GM23338 (cell line): ENCODE data around the gene ZNF714. TPM values are rescaled to one million over a fixed set of nuclear protein-coding genes. Genes with fewer than 3 reads are reported as not detected.

Source experiments
- ATAC-seq: fragments of 200-7000 bp; cut with Tn5 transposase; 3 replicates; pipeline ENCODE4 v1.9.1; 2020
- DNase-seq: peaks from one replicate; pipeline ENCODE4 v3.0.0-alpha.2; 2015; ENCODE audit warnings: low spot score
- H2AFZ ChIP-seq: fragments of 200-600 bp; sonication (generic); 2 replicates; pipeline ENCODE4 v1.8.0; 2016; ENCODE audit warnings: antibody characterized with exemption, mild to moderate bottlenecking, moderate library complexity
- H3F3A ChIP-seq: fragments of 200-600 bp; sonication (generic); replicated peaks from 2 replicates; pipeline ENCODE4 v1.8.0; 2017; ENCODE audit warnings: antibody characterized with exemption, mixed run types, low read depth
- H3K27ac ChIP-seq: fragments of 200-600 bp; sonication (generic); 2 replicates; pipeline ENCODE4 v1.6.1; 2016; ENCODE audit warnings: low read depth
- H3K27me3 ChIP-seq: fragments of 200-600 bp; sonication (generic); 2 replicates; pipeline ENCODE4 v1.8.0; 2016; ENCODE audit warnings: mild to moderate bottlenecking, mixed run types, moderate library complexity; ENCODE audit not compliant: insufficient read depth
- H3K36me3 ChIP-seq: fragments of 200-600 bp; sonication (generic); 2 replicates; pipeline ENCODE4 v1.8.0; 2016; ENCODE audit warnings: mild to moderate bottlenecking; ENCODE audit not compliant: insufficient read depth
- H3K4me1 ChIP-seq: fragments of 200-600 bp; sonication (generic); 2 replicates; pipeline ENCODE4 v1.8.0; 2016; ENCODE audit warnings: mild to moderate bottlenecking, moderate library complexity; ENCODE audit not compliant: insufficient read depth
- H3K4me2 ChIP-seq: fragments of 200-600 bp; sonication (generic); 2 replicates; pipeline ENCODE4 v1.7.1; 2017; ENCODE audit warnings: mixed run types
- H3K4me3 ChIP-seq: fragments of 200-600 bp; sonication (generic); 2 replicates; pipeline ENCODE4 v1.6.1; 2016; ENCODE audit warnings: mixed run types
- H3K79me2 ChIP-seq: fragments of 200-600 bp; sonication (generic); replicated peaks from 2 replicates; pipeline ENCODE4 v1.8.0; 2017; ENCODE audit warnings: mild to moderate bottlenecking; ENCODE audit not compliant: insufficient read depth
- H3K9me2 ChIP-seq: fragments of 200-600 bp; sonication (generic); 2 replicates; pipeline ENCODE4 v1.8.0; 2017; ENCODE audit not compliant: insufficient read depth
- H4K20me1 ChIP-seq: fragments of 200-600 bp; sonication (generic); replicated peaks from 2 replicates; pipeline ENCODE4 v1.8.0; 2017; ENCODE audit warnings: mild to moderate bottlenecking; ENCODE audit not compliant: insufficient read depth
- H3K27ac Mint-ChIP-seq: 2 replicates; pipeline ENCODE4 v1.8.0; 2020; ENCODE audit warnings: inconsistent platforms, mild to moderate bottlenecking, moderate library complexity, mixed read lengths
- H3K27me3 Mint-ChIP-seq: 3 replicates; pipeline ENCODE4 v1.8.0; 2022; ENCODE audit warnings: low read depth, mild to moderate bottlenecking, moderate library complexity, mixed read lengths, inconsistent platforms; ENCODE audit not compliant: insufficient read depth, poor library complexity
- H3K36me3 Mint-ChIP-seq: 3 replicates; pipeline ENCODE4 v1.8.0; 2021; ENCODE audit warnings: low read depth, mild to moderate bottlenecking, inconsistent platforms, moderate library complexity, mixed read lengths
- H3K4me1 Mint-ChIP-seq: 3 replicates; pipeline ENCODE4 v1.8.0; 2020; ENCODE audit warnings: mild to moderate bottlenecking, inconsistent platforms, mixed read lengths
- H3K4me3 Mint-ChIP-seq: 3 replicates; pipeline ENCODE4 v1.8.0; 2021; ENCODE audit warnings: moderate library complexity, mild to moderate bottlenecking, inconsistent platforms, mixed read lengths
- H3K9me3 Mint-ChIP-seq: 3 replicates; pipeline ENCODE4 v1.8.0; 2020; ENCODE audit warnings: moderate library complexity, mild to moderate bottlenecking, inconsistent platforms, mixed read lengths
- CREB1 ChIP-seq: fragments of 250-450 bp; sonication (Bioruptor Pico); IDR thresholded peaks from 2 replicates; pipeline ENCODE4 v1.5.0; 2020; ENCODE audit warnings: low read depth, mild to moderate bottlenecking, moderate library complexity
- ETS1 ChIP-seq: IDR thresholded peaks from 2 replicates; pipeline ENCODE4 v1.6.1; 2016; ENCODE audit warnings: antibody characterized with exemption
- EZH2 ChIP-seq: fragments of 200-600 bp; sonication (generic); IDR thresholded peaks from one replicate; pipeline ENCODE4 v1.8.0; 2017; ENCODE audit warnings: antibody characterized with exemption, mild to moderate bottlenecking, low read depth; ENCODE audit not compliant: unreplicated experiment
- EZH2phosphoT487 ChIP-seq: fragments of 200-600 bp; sonication (generic); IDR thresholded peaks from one replicate; pipeline ENCODE4 v1.8.1; 2018; ENCODE audit warnings: antibody characterized with exemption; ENCODE audit not compliant: unreplicated experiment
- JUNB ChIP-seq: IDR thresholded peaks from one replicate; pipeline ENCODE4 v1.6.1; 2016; ENCODE audit warnings: antibody characterized with exemption; ENCODE audit not compliant: unreplicated experiment
- NANOG ChIP-seq: IDR thresholded peaks from 2 replicates; pipeline ENCODE4 v1.6.1; 2016; ENCODE audit warnings: antibody characterized with exemption, borderline replicate concordance
- POLR2AphosphoS5 ChIP-seq: IDR thresholded peaks from 2 replicates; pipeline ENCODE4 v1.6.1; 2016; ENCODE audit warnings: antibody characterized with exemption, low read depth
- REST ChIP-seq: IDR thresholded peaks from one replicate; pipeline ENCODE4 v1.6.1; 2018; ENCODE audit warnings: antibody characterized with exemption; ENCODE audit not compliant: unreplicated experiment
- STAT1 ChIP-seq: IDR thresholded peaks from one replicate; pipeline ENCODE4 v1.6.1; 2016; ENCODE audit warnings: antibody characterized with exemption; ENCODE audit not compliant: unreplicated experiment
- ZNF114 ChIP-seq: fragments of 250-450 bp; sonication (Bioruptor Pico); IDR thresholded peaks from 2 replicates; pipeline ENCODE4 v1.5.0; 2020; ENCODE audit warnings: mild to moderate bottlenecking, moderate library complexity
- ZNF331 ChIP-seq: fragments of 250-450 bp; sonication (Bioruptor Pico); IDR thresholded peaks from 2 replicates; pipeline ENCODE4 v1.5.0; 2020; ENCODE audit warnings: low read depth, mild to moderate bottlenecking, moderate library complexity
- polyA plus RNA-seq: library from polyadenylated mRNA; unstranded; fragments of >200 nt; fragmentation: Nextera tagmentation; extraction: Ambion mirVana; gene quantifications from 2 replicates; pipeline ENCODE4 v1.2.1, GENCODE V29; 2016
- total RNA-seq: library from RNA; depleted of rRNA; stranded (reverse); fragments of >200 nt; shearing (Covaris generic); gene quantifications from 2 replicates; pipeline ENCODE4 v1.2.3, GENCODE V29; 2014

ZNF714 gene
- total and polyA plus RNA-seq, 2 experiments from 2014 or later, result 43.5 to 83.2 TPM

GRCh38 chr19:21045028-21045427, 37.0 kb upstream of the ZNF714 start (continued):
- no peak for TF ChIP-seq REST
- TF ChIP-seq EZH2, result no peak
- no peak for TF ChIP-seq ETS1
- TF ChIP-seq ZNF114 (CRISPR knock-in tag), result no peak
- no peak for TF ChIP-seq NANOG

- no peak overlapping the region for H2AFZ ChIP-seq
- peaks cover 79% of the 10 kb centered on the region for H3K79me2 ChIP-seq
- 0 out of 2 replicates have a peak, but pooled peaks cover 4% of the 10 kb centered on the region for H3K36me3 ChIP-seq
- H3K4me2 ChIP-seq, result no peak overlapping the region
- no peaks in the 10 kb centered on the region for H3K4me1 Mint-ChIP-seq
- H3K4me1 ChIP-seq, result no peaks in the 10 kb centered on the region
- DNase-seq (no peak), ATAC-seq (no peak)
- peaks cover 66% of the 10 kb centered on the region for H3K36me3 Mint-ChIP-seq
- no peaks in the 10 kb centered on the region for H3K27me3 Mint-ChIP-seq
- no peak overlapping the region for H3K27ac ChIP-seq
- no peaks in the 10 kb centered on the region; the same call in 1 of the 2 replicates for H4K20me1 ChIP-seq
- no peaks in the 10 kb centered on the region for H3K9me2 ChIP-seq
- H3K9me3 Mint-ChIP-seq, result peaks cover 27% of the 10 kb centered on the region
- no peak overlapping the region for H3K4me3 ChIP-seq
- H3F3A ChIP-seq, result 0 out of 2 replicates have a peak, but pooled peaks cover 2% of the 10 kb centered on the region
- no peaks in the 10 kb centered on the region for H3K27me3 ChIP-seq
- H3K4me3 Mint-ChIP-seq, result no peak overlapping the region
- no peak overlapping the region for H3K27ac Mint-ChIP-seq
- TF ChIP-seq POLR2AphosphoS5, result no peak
- TF ChIP-seq ZNF331 (CRISPR knock-in tag), result no peak
- no peak for TF ChIP-seq REST
- no peak for TF ChIP-seq ETS1
- no peak for TF ChIP-seq EZH2phosphoT487
- no peak for TF ChIP-seq JUNB
- no peak for TF ChIP-seq CREB1 (CRISPR knock-in tag)
- no peak for TF ChIP-seq ZNF114 (CRISPR knock-in tag)
- no peak for TF ChIP-seq STAT1
- no peak for TF ChIP-seq NANOG
- no peak for TF ChIP-seq EZH2
These were observed 35.5 kb upstream of the ZNF714 start for GRCh38 chr19:21046489-21046888.
